Hepatocyte (in vitro differentiated cells): ENCODE results near the gene TXNRD1. TPM values are rescaled to one million over a fixed set of nuclear protein-coding genes. Genes with fewer than 3 reads are reported as not detected.
"Not testable (repeated sequence)": the region's sequence is repeated elsewhere in the genome, so short reads cannot be mapped to it uniquely, and the experiment has no call there.

ENCODE experiments used
- DNase-seq: peaks from one replicate; pipeline ENCODE4 v3.0.0-alpha.2; 2016; ENCODE audit warnings: low spot score
- H2AFZ ChIP-seq: fragments of 200-600 bp; sonication (generic); 2 replicates; pipeline ENCODE4 v1.6.0; 2016; ENCODE audit warnings: antibody characterized with exemption, mild to moderate bottlenecking
- H3K27ac ChIP-seq: fragments of 200-600 bp; sonication (generic); 2 replicates; pipeline ENCODE4 v1.5.1; 2016; ENCODE audit warnings: mild to moderate bottlenecking
- H3K27me3 ChIP-seq: fragments of 200-600 bp; sonication (generic); 2 replicates; pipeline ENCODE4 v1.6.1; 2016
- H3K36me3 ChIP-seq: fragments of 200-600 bp; sonication (generic); replicated peaks from 2 replicates; pipeline ENCODE4 v1.5.1; 2016; ENCODE audit warnings: low read depth; ENCODE audit not compliant: insufficient read depth
- H3K4me1 ChIP-seq: fragments of 200-600 bp; sonication (generic); 2 replicates; pipeline ENCODE4 v1.5.1; 2016; ENCODE audit warnings: mild to moderate bottlenecking, moderate library complexity; ENCODE audit not compliant: insufficient read depth
- H3K4me2 ChIP-seq: fragments of 200-600 bp; sonication (generic); 2 replicates; pipeline ENCODE4 v1.6.0; 2016
- H3K4me3 ChIP-seq: fragments of 200-600 bp; sonication (generic); 2 replicates; pipeline ENCODE4 v1.5.1; 2016; ENCODE audit warnings: mild to moderate bottlenecking
- H3K79me2 ChIP-seq: fragments of 200-600 bp; sonication (generic); 2 replicates; pipeline ENCODE4 v1.6.0; 2017; ENCODE audit warnings: mild to moderate bottlenecking
- H3K9me2 ChIP-seq: fragments of 200-600 bp; sonication (generic); replicated peaks from 2 replicates; pipeline ENCODE4 v1.6.0; 2017; ENCODE audit warnings: mild to moderate bottlenecking; ENCODE audit not compliant: insufficient read depth
- H3K9me3 ChIP-seq: fragments of 200-600 bp; sonication (generic); 2 replicates; pipeline ENCODE4 v1.5.1; 2016; ENCODE audit warnings: low read depth, mild to moderate bottlenecking
- H4K20me1 ChIP-seq: fragments of 200-600 bp; sonication (generic); 2 replicates; pipeline ENCODE4 v1.6.0; 2016; ENCODE audit warnings: mild to moderate bottlenecking; ENCODE audit not compliant: insufficient read depth, poor library complexity, severe bottlenecking
- EZH2 ChIP-seq: fragments of 200-600 bp; sonication (generic); IDR thresholded peaks from 2 replicates; pipeline ENCODE4 v1.6.1; 2016; ENCODE audit warnings: antibody characterized with exemption, mild to moderate bottlenecking, borderline replicate concordance
- EZH2phosphoT487 ChIP-seq: fragments of 200-600 bp; sonication (generic); IDR thresholded peaks from one replicate; pipeline ENCODE4 v1.6.1; 2018; ENCODE audit warnings: antibody characterized with exemption, mild to moderate bottlenecking, low read depth, moderate library complexity; ENCODE audit not compliant: unreplicated experiment, severe bottlenecking
- WGBS: methylation state at CpG from one replicate; pipeline ENCODE4 v1.1.6; 2016; ENCODE audit warnings: low lambda C conversion rate; ENCODE audit errors: missing lambda C conversion rate; 5-methylcytosine and 5-hydroxymethylcytosine counted together
- polyA plus RNA-seq: library from polyadenylated mRNA; unstranded; fragments of >200 nt; fragmentation: Nextera tagmentation; extraction: Ambion mirVana; gene quantifications from 2 replicates; pipeline ENCODE4 v1.2.1, GENCODE V29; 2016
- total RNA-seq: library from RNA; depleted of rRNA; stranded (reverse); fragments of >200 nt; gene quantifications from 2 replicates; pipeline ENCODE4 v1.2.3, GENCODE V29; 2014
- TF ChIP-seq, protein P1 (sequence below): fragments of 200-600 bp; sonication (generic); IDR thresholded peaks from 2 replicates; pipeline ENCODE4 v1.5.1; 2016; ENCODE audit warnings: antibody characterized with exemption, mild to moderate bottlenecking; ENCODE audit not compliant: poor library complexity

Gene TXNRD1
- total and polyA plus RNA-seq, 2 experiments from 2014 or later: 49.8 to 113 TPM

GRCh38 chr12:104331376-104331775 lies 115.8 kb downstream of the TXNRD1 start:
- 97% methylated on average over 2 of the region's 2 CpGs for WGBS
- Histone ChIP-seq H3K4me1 (no peaks in the 10 kb centered on the region), H3K79me2 (no peaks in the 10 kb centered on the region), H3K9me3 (no peaks in the 10 kb centered on the region), H2AFZ (no peak overlapping the region), H3K36me3 (no peaks in the 10 kb centered on the region), H3K4me2 (no peak overlapping the region), H3K27ac (no peak overlapping the region), H4K20me1 (no peaks in the 10 kb centered on the region), H3K4me3 (no peak overlapping the region), H3K27me3 (no peaks in the 10 kb centered on the region), H3K9me2 (no peaks in the 10 kb centered on the region)
- TF ChIP-seq EZH2: no peak
- no peak for TF ChIP-seq EZH2phosphoT487
- TF ChIP-seq, protein P1, sequence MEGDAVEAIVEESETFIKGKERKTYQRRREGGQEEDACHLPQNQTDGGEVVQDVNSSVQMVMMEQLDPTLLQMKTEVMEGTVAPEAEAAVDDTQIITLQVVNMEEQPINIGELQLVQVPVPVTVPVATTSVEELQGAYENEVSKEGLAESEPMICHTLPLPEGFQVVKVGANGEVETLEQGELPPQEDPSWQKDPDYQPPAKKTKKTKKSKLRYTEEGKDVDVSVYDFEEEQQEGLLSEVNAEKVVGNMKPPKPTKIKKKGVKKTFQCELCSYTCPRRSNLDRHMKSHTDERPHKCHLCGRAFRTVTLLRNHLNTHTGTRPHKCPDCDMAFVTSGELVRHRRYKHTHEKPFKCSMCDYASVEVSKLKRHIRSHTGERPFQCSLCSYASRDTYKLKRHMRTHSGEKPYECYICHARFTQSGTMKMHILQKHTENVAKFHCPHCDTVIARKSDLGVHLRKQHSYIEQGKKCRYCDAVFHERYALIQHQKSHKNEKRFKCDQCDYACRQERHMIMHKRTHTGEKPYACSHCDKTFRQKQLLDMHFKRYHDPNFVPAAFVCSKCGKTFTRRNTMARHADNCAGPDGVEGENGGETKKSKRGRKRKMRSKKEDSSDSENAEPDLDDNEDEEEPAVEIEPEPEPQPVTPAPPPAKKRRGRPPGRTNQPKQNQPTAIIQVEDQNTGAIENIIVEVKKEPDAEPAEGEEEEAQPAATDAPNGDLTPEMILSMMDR: no peak
- DNase-seq: no peak

- H3K79me2 ChIP-seq, H3K9me2 ChIP-seq, H4K20me1 ChIP-seq, H3K27ac ChIP-seq, H3K4me1 ChIP-seq, H2AFZ ChIP-seq, H3K9me3 ChIP-seq, H3K4me3 ChIP-seq, DNase-seq, H3K4me2 ChIP-seq, H3K27me3 ChIP-seq, H3K36me3 ChIP-seq: not testable (repeated sequence)
- WGBS: 97% methylated on average over 2 of the region's 3 CpGs
Observed at GRCh38 chr12:104332273-104332672, 116.7 kb downstream of the TXNRD1 start.

GRCh38 chr12:104333692-104334255 lies 118.2 kb downstream of the TXNRD1 start:
- H3K27ac ChIP-seq: no peak overlapping the region
- no peaks in the 10 kb centered on the region for H3K9me3 ChIP-seq
- H3K79me2 ChIP-seq: no peaks in the 10 kb centered on the region
- H3K9me2 ChIP-seq: no peaks in the 10 kb centered on the region
- H4K20me1 ChIP-seq: no peaks in the 10 kb centered on the region
- H2AFZ ChIP-seq: no peak overlapping the region
- no peaks in the 10 kb centered on the region for H3K4me1 ChIP-seq
- no peaks in the 10 kb centered on the region for H3K27me3 ChIP-seq
- DNase-seq: no peak
- H3K4me2 ChIP-seq: no peak overlapping the region
- no peak overlapping the region for H3K4me3 ChIP-seq
- WGBS: 95% methylated on average over 1 of the region's 1 CpG
- no peaks in the 10 kb centered on the region for H3K36me3 ChIP-seq
- TF ChIP-seq EZH2: no peak
- TF ChIP-seq, protein P1: no peak
- TF ChIP-seq EZH2phosphoT487: no peak

DNA sequence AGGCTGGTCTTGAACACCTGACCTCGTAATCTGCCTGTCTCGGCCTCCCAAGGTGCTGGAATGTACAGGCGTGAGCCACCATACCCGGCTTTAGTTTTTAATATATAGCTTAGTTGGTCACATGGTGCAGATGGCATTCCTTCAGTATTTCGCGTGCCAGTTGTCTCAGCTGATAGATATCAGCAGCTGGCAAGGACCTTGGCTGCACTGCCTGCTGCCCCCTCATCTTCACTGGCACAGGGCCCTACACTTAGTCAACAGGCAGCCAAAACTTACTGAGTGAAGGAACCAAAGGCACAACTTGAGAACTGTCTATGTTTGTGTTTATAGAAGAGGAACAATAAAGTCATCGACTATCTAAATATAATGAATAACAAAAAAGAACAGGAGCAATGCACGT lies 119.0 kb downstream of the TXNRD1 start:
- H4K20me1 ChIP-seq: no peaks in the 10 kb centered on the region
- H3K4me2 ChIP-seq: no peak overlapping the region
- WGBS: 89% methylated on average over 8 of the region's 8 CpGs
- H3K36me3 ChIP-seq: no peaks in the 10 kb centered on the region
- H3K27me3 ChIP-seq: no peaks in the 10 kb centered on the region
- H3K27ac ChIP-seq: no peak overlapping the region
- no peak for TF ChIP-seq EZH2phosphoT487
- no peak for TF ChIP-seq EZH2
- TF ChIP-seq, protein P1: no peak
- no peaks in the 10 kb centered on the region for H3K79me2 ChIP-seq
- H3K4me1 ChIP-seq: no peaks in the 10 kb centered on the region
- no peak overlapping the region for H3K4me3 ChIP-seq
- no peak overlapping the region for H2AFZ ChIP-seq
- no peak for DNase-seq
- H3K9me2 ChIP-seq: no peaks in the 10 kb centered on the region
- H3K9me3 ChIP-seq: no peaks in the 10 kb centered on the region
